Stimulated activated CD8-positive, alpha-beta memory T cell treated with anti-CD3 and anti-CD28 coated beads, Interleukin-7, amount 100 ng/mL, for 4 hours (primary cell): ENCODE data around the gene SLC37A1.

Source experiments
- DNase-seq, 2 donors: peaks; one replicate each; pipeline ENCODE4 v3.0.0-alpha.2; 2020; ENCODE audit warnings: low read depth in 2 of 2

Gene SLC37A1

GRCh38 chr21:42544544-42544943 is 30.9 kb downstream of the SLC37A1 start:
- no peak for DNase-seq

- no peak for DNase-seq
Measured at GRCh38 chr21:42545317-42545716, 31.7 kb downstream of the SLC37A1 start.

- no peak for DNase-seq
Measured at GRCh38 chr21:42545745-42546144, 32.1 kb downstream of the SLC37A1 start.

GRCh38 chr21:42546433-42546832 is 32.8 kb downstream of the SLC37A1 start:
- DNase-seq: no peak

GRCh38 chr21:42547001-42547905 is 33.6 kb downstream of the SLC37A1 start:
- DNase-seq: no peak

GRCh38 chr21:42547906-42548365 is 34.3 kb downstream of the SLC37A1 start:
- no peak for DNase-seq

- no peak for DNase-seq
Measured at GRCh38 chr21:42548687-42549406, 35.2 kb downstream of the SLC37A1 start.

- DNase-seq: no peak
Measured at GRCh38 chr21:42550817-42551216, 37.2 kb downstream of the SLC37A1 start.

- DNase-seq: no peak
Measured at GRCh38 chr21:42552407-42553336, 39.0 kb downstream of the SLC37A1 start.

- no peak for DNase-seq
Measured at GRCh38 chr21:42553435-42553834, 39.8 kb downstream of the SLC37A1 start.

- no peak for DNase-seq
Measured at GRCh38 chr21:42554251-42554961, 40.8 kb downstream of the SLC37A1 start.

- DNase-seq: no peak
Measured at GRCh38 chr21:42555756-42556438, 42.2 kb downstream of the SLC37A1 start.

GRCh38 chr21:42556476-42556875 is 42.8 kb downstream of the SLC37A1 start:
- DNase-seq: no peak

GRCh38 chr21:42556960-42557359 is 43.3 kb downstream of the SLC37A1 start:
- DNase-seq: no peak

GRCh38 chr21:42557420-42557819 is 43.8 kb downstream of the SLC37A1 start:
- DNase-seq: no peak

GRCh38 chr21:42558368-42558767 is 44.7 kb downstream of the SLC37A1 start:
- DNase-seq: no peak

GRCh38 chr21:42558846-42559245 is 45.2 kb downstream of the SLC37A1 start:
- no peak for DNase-seq

GRCh38 chr21:42559326-42559725 is 45.7 kb downstream of the SLC37A1 start:
- DNase-seq: no peak

- no peak for DNase-seq
Measured at GRCh38 chr21:42560517-42561179, 47.0 kb downstream of the SLC37A1 start.
